Endothelial cell of hepatic sinusoid (primary cell): ENCODE results near the gene LUZP1.
"Not testable (repeated sequence)": the region's sequence is repeated elsewhere in the genome, so short reads cannot be mapped to it uniquely, and the experiment has no call there.

Source experiments
- in situ Hi-C: cut with HindIII; loops from 2 replicates; pipeline ENCODE4 v1.10.0; 2017; ENCODE audit warnings: low sequenced_read_pairs

The LUZP1 gene

GRCh38 chr1:23188936-23189452, 20.3 kb upstream of the LUZP1 start:
- in situ Hi-C loops, result not testable (repeated sequence)

DNA sequence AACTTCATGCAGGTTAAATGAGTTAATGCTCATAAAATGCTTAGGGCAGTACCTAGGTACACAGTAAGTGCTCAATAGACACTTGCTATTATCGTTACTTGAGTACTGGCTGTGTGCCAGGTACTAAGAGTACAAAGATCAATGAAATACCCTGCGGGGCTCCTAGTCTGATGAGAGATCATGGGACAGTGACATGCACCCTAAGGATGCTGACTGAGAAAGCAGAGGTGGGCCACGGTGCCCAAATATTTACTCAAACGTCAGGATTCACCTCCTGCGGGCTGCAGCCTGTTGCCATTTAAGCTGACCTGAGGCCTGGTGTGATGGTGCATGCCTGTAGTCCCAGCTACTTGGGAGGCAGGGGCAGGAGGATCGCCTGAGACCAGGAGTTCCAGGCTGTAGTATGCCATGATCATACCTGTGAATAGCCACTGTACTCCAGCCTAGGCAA, 19.8 kb upstream of the LUZP1 start:
- in situ Hi-C loops, result no loop called here

- in situ Hi-C loops, result no loop called here
Observed at GRCh38 chr1:23187637-23188036, 19.0 kb upstream of the LUZP1 start.

DNA sequence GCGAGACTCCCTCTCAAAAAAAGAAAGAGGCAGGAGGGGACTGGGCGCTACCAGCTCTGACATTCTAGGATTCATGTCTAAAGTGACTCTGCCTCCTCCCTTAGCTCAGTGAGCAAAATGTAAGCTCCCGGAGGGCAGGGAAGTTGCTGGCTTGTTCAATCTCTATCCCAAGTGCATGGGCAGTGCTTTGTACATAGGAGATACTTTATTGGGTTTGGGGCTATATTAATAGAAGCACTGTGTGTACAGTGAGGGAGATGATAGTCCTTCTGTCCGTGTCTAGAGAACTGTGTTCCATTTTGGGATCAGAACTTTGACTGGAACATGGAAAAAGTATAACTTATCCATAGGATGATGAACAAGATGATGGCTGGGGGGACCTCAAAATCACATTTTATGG, 16.7 kb upstream of the LUZP1 start:
- in situ Hi-C loops, result no loop called here

- in situ Hi-C loops, result loop anchor here (5.0 kb wide), 3 partner anchors 72 to 202 kb away; no protein-coding TSS in a partner anchor
Observed at GRCh38 chr1:23184212-23184934, 15.7 kb upstream of the LUZP1 start.

GRCh38 chr1:23179862-23180261, 11.2 kb upstream of the LUZP1 start:
- in situ Hi-C loops, result loop anchor here (5.0 kb wide), 3 partner anchors 68 to 198 kb away; no protein-coding TSS in a partner anchor

- in situ Hi-C loops, result no loop called here
Observed at GRCh38 chr1:23178950-23179349, 10.3 kb upstream of the LUZP1 start.

GRCh38 chr1:23178414-23178813, 9.8 kb upstream of the LUZP1 start:
- in situ Hi-C loops, result no loop called here

- in situ Hi-C loops, result no loop called here
Observed at GRCh38 chr1:23177438-23178380, 9.1 kb upstream of the LUZP1 start.

DNA sequence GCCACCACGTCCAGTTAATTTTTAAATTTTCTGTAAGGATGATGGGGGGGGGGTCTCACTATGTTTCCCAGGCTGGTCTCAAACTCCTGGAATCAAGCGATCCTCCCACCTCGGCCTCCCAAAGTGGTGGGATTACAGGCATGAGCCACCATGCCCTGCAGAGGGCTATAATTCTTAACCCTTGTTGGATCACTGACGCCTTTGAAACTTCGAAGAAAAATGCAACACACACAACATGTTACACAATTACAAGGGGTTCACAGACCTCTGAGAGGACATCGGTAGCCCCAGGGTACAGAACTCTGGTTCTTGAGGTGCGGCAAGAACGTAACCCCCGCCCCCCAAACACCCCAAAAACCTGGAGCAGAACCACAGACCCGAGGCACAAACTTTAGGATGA, 8.4 kb upstream of the LUZP1 start:
- in situ Hi-C loops, result no loop called here

DNA sequence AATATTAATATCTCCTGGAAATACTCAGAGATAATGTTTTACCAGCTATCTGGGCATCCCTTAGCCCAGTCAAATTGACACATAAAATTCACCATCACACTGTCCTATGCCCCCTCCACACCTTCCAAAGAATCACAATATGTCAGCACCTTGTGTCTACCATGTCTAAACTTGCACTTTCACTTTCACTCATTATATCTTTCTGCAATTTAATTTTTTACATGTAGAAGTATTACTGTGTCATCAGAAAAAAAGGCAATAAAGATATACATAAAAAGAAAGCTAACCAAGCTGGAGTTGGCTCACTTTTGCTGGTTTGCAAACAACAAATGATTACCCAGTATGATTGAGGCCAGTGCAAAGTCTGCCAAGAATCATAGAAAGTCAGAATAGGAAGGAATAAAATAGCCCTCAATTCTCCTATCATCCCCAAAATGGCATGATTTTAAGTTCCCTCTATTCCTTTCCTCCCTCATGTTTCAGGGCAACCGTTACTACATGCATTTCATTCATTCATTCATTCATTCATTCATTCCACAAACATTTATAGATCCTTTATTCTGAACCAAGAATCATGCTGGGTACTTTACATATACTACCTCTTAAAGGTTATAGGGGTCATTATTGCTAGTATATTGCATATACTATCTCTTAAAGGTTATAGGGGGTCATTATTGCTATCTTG, 5.9 kb upstream of the LUZP1 start:
- in situ Hi-C loops, result no loop called here

GRCh38 chr1:23171181-23171755, 2.6 kb upstream of the LUZP1 start:
- in situ Hi-C loops, result no loop called here

GRCh38 chr1:23169727-23170335, 1.2 kb upstream of the LUZP1 start:
- in situ Hi-C loops, result no loop called here

- in situ Hi-C loops, result no loop called here
Observed at GRCh38 chr1:23169195-23169575, 529 bp upstream of the LUZP1 start.

- in situ Hi-C loops, result no loop called here
Observed at GRCh38 chr1:23168079-23168444, 594 bp downstream of the LUZP1 start.

- in situ Hi-C loops, result no loop called here
Observed at GRCh38 chr1:23167353-23168078, 1.1 kb downstream of the LUZP1 start.

DNA sequence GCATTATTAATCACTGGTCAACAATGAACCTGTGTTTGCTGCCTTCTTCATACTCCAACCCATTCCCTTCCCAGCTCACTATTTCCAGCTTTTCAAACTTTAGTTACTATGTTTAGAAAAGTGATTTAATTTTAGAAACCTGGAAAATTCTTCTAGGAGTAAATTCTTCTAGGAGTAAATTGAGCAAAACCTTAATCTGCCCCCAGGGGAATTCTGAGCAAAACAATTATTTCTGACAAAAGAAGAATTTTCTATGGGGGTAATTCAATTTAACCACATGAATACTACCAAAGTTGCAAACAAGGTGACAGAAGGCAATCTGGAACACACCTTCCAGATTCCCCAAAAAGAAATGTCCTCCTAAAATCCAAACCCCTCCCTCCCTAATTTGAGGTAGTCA, 1.8 kb downstream of the LUZP1 start:
- in situ Hi-C loops, result no loop called here

DNA sequence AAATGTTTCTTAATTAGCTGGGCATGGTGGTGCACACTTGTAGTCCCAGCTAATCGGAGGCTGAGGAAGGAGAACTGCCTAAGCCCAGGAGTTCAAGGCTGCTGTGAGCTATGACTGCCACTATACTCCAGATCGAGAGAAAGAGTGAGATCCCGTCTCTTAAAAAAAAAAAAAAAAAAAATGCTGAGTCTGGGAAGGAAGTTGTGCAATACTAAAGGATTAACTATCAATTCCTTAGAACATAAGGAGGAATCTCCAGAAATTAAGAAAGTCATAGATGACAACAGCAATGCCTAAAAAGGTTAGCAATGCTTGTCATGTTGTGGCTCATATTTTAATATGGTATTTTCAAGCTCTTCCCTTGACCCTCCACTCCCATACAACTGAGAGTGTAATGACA, 5.3 kb downstream of the LUZP1 start:
- in situ Hi-C loops, result no loop called here

DNA sequence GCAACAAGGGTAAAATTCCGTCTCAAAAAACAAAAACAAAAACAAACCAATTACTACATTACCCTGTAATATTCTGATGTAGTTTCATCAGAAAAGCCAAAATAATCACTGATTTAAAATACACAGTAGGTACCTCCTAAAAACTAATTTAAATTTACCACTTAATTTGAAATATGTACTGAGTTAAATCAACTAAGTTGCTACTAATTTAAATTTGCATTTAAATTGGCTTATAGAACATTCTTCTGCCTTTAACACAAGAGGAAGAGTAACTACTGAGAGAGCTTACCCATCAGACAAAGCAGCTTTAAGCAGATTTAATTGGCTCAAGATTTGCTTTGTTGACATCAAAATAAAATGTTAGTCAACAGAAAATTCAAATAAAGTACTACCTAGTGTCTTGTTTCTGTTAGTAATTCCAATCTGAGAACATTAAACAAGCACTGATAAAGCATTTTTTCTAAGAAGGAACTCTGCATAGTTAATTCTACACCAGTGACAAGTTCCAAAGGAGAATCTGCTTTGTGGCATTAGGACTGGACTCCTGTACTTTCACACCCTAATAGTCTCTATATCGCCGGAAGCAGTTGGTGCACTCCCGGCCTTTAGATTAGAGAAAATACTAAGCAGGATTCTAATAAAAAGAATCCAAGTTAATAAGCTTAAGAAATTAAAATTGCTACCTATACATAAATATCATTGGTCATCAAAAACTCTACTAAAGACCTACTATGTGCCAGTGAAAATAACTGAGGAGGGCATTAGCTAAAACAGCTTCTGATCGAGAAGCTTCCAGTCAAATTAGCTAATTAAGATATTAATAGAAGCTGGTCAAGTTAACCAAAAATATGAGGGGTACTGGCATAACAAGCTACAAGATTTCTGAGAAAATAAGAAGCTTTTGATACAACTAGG, 8.4 kb downstream of the LUZP1 start:
- in situ Hi-C loops, result no loop called here
